ENCODE data around the gene TMPRSS13. TPM values are rescaled to one million over a fixed set of nuclear protein-coding genes. Genes with fewer than 3 reads are reported as not detected.
"Not testable (repeated sequence)": the region's sequence is repeated elsewhere in the genome, so short reads cannot be mapped to it uniquely, and the experiment has no call there.

TMPRSS13 gene
- total RNA-seq, 1 donor from 2014 or later: 0.39 TPM

DNA sequence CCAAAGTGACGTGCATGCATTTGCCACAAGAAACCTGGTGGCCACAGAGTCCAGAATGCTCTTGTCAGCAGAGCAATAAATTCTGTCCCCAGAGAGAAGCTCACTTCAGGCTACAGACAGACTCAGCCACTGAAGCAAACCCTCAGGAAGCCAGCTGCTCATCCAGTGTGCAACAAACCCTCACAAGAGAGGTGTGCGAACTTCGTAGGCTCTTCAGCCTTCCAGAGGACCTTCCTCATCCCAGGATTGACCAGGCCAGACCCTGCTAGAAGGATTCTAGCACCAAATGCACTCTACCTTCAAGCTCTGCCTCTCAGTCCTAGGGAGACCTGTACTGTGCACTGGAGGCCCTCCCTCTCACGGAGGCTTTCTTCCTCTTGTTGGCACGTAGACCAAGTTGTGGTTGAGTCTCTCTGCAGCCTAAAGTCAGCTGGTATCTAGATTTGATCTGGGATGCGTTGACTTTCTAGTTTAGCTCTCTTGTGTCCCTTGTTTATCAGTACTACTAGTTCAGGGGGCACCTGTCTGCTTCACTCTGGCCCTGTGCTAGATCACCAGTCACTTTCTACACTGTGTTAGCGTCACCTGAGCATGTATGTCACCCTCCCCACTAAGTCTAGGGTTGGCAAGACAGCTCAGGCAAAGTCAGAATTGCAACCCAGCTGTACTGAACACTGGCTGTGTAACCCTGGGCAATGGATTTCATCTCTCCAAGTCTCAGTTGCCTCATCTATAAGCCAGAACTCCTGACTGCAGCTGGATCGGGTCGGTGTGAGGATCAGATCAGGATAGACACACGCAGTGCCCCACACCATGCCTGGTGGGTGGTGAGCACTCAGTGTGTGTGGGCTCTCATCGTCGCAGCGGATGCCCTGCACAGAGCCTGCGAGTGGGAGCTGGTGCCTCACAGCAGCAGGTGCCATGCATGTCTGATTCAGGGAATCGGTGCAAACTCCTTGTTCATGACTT lies 22.1 kb upstream of the TMPRSS13 start:
- DNase-seq (ENCODE audit: low spot score): no peak

DNA sequence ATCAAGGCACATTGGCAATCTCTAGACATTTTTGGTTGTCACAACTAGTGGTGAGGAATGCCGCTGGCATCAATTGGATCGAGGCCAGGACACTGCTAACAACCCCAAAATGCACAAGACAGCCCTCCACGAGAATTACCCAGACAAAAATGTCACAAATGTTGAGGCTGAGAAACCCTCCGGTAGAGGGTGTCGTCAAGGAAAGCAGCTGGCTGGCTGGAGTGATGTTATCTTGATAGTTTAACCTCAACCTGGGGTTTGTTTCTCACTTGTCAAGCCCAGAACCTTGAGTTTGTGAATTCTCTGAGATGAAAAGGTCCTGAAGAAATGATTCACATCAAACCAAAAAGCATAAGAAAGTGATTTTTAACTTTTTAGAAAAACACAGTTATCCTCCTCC lies 21.1 kb upstream of the TMPRSS13 start:
- DNase-seq (ENCODE audit: low spot score): no peak

DNA sequence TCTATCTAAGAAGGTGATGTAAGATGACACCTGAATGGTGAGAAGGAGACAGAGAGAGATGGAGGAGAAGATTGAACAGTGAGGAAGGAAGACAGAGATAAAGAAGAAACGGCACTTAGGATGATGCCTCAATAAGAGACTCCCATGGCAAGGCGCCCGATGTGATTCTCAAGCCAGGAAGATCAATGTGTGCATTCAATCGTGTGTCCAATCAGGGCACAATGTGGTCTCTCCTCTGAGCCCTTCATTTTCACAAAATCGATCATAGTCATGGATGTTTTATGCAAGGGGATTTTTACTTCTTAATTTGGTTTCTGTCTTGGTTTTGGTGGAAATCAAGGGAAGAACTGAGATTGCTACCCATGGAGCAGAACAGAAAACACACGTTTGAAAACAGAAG lies 19.9 kb upstream of the TMPRSS13 start:
- DNase-seq (ENCODE audit: low spot score): no peak

DNA sequence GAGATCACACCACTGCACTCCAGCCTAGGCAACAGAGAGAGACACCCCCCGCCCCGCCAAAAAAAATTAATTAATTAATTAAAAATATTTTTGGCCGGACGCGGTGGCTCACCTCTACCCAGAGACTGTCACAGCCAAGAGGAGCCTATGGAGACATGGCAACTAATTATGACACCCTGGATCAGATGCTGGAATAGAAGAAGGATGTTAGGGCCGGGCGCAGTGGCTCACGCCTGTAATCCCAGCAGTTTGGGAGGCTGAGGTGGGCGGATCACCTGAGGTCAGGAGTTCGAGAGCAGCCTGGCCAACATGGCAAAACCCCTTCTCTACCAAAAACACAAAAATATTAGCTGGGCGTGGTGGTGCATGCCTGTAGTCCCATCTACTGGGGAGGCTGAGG lies 19.3 kb upstream of the TMPRSS13 start:
- not testable (repeated sequence) for DNase-seq (ENCODE audit: low spot score)

DNA sequence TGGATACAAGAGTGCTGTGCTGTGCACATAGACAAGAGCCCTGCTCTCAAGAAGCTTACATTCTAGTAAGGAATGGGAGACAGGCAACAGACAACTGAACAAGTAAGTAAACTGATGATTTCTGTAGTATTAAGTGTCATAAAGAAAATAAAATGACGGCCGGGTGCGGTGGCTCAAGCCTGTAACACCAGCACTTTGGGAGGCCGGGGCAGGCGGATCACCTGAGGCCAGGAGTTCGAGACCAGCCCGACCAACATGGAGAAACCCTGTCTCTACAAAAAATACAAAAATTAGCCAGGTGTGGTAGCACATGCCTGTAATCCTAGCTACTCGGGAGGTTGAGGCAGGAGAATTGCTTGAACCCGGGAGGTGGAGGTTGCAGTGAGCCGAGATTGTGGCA lies 18.5 kb upstream of the TMPRSS13 start:
- DNase-seq (ENCODE audit: low spot score): not testable (repeated sequence)

DNA sequence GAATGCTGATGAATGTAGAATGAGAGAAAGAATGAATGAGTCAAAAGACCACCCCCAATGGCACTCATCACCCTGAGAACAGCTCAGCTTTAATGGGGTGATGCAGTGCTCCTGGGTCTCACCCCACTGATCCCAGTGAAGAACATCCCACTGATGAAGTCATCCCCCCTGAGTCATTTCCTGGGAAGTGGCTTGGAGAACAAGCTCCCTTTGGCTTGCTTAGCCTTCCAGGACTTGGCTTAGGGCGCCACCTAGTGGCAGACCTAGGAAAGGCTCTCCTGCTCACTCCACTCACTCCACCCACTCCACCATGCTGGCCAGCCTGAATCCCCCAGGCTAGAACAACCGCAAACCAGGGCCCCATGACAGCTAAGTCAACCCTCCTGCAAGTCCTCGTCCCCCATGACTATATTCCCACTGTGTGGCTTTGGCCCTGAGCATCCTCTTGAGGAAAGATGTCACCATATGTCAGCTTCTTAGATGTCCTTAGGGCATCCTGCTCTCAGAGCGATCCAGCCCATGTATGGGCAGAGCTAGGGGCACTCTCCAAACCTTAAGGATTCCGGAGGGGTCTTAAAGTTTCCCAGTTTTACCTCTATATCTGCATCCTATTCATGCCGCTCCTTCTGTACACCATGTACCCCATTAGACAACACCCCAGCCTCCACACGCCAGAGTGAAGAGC lies 17.8 kb upstream of the TMPRSS13 start:
- peak; percentile 95 for DNase-seq (ENCODE audit: low spot score)

DNA sequence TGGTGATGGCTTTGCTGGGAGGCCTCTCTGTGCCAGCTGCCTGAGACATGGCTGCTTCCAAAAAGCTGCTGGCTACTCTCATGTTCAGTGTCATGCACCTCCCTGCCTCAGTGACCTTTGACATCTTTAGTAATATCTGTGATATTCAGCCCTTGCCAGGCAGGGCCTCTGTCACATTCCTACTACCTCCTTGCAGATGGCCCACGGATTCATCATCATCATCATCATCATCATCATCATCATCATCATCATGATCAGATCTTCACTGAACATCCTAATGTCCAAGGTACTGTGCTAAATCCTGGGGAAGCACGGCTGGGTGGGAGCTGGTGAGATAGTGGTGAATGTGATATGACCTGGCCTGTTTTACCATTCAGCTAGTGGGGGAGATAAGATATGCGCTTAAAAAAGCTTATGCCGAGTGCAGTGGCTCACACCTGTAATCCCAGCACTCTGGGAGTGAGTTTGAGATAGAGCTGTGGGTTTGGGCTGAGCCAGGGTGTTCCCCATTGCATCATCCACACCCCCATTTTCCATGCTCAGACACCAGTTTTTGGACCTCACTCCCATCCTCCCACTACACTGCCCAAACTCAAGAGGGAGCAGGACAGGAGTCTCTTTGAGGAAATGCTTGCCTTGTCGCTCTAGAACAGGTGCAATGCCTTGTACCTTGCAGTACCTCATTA lies 17.1 kb upstream of the TMPRSS13 start:
- no peak for DNase-seq (ENCODE audit: low spot score)

DNA sequence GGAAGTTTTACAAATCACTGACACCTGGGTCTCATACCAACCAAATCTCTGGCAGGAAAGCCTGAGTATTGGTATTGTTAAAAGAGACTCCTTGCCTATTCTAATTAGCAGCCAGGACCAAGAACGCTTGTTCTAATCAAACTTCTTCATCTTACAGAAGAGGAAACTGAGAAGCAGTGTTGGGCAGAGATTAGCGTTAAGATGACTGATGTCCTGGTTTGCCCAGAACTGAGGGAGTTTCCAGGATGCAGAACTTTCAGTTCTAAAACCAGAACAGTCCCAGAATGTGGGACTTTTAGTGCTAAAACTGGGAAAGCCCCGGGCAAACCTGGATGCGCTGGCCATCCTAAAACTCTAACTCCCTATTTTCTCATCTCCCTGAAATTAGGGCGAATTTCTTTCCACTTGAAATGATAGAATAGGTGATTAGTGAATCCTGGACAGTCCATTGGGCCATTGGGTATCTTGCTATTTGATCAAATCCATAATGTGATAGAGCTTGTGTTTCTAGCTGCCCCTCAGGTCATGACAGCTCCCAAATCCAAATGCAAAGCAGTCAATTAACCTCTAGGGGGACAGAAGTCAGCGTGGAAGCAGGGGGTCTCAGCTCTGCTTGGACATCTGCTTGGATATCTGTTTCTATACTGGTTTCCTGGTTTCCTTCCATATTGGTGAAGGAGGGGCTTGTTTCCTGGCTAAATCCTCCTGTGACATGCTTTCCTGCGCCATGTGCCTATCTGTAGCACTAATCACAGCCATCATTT lies 16.0 kb upstream of the TMPRSS13 start:
- DNase-seq (ENCODE audit: low spot score): no peak

DNA sequence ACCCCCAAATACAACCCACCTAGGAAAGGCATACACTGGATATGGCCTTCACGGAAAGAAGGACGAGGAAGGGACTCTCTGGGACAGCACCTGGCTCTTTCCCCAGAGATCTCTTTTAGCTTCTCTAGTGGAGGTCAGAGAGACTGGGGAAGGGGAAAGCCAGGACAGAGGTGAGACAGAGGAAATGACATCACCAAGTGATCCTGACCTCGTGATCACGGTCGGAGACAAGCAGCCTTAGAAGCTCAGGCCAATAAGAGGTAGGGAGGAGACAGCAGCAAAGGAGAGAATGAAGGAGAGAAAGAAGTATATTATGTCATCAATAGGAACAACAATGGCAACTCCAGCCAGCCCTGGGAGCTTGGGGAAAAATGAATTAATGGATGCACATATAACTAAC lies 15.4 kb upstream of the TMPRSS13 start:
- no peak for DNase-seq (ENCODE audit: low spot score)

DNA sequence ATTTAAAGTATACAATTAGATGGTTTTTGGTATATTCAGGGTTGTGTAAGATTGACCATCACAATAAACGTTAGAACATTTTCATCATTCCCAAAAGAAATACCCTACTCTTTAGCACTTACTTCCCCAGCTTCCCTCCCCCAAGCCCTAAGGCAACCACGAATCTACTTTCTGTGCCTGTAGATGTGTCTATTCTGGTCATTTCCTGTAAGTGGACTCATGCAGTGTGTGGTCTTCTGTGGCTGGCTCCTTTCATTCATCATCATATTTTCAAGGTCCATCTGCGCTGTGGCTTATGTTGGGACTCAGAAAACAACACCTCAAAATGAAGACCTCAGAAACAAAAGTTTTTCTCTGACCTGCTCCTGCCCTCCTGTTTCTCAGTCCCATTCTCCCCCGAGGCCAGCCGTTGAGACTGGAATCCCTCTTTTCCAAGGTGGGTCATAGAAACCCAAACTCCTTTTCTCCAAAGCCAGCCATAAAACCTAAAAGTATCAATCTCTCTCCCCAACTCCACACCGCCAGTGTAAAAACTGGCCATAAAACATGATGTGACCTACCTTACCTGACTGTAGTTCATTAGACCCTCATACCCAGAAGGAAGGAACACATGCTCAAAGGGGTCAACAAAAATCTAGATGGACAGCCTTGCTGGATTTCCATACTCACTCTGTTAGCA lies 12.9 kb upstream of the TMPRSS13 start:
- DNase-seq (ENCODE audit: low spot score): peak; percentile 72

DNA sequence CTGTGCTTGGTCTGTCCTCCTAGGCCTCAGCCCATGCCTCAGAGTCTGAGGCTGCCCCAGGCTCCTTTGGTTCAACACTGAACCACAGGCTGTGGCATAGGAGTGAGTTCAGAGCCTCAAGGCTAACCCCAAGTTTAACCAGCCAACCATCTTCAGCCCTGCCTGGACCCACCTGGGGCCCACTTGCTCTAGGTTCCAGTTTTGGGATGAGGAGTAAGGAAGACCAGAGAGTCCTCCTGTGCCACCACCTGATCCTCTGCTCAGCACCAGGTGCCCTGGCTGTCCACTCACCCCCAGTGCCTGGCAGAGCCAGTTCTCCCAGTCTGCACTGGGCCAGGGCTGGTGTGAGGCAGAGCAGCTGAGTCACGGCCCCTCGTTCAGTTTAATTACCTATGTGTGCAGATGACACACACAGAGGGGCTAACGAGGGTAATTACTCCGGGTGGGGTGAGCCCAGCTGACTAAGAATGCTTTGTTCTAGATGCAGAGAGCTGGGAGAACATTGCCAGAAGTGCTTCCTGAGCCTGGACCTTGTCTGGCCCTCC lies 12.0 kb upstream of the TMPRSS13 start:
- DNase-seq (ENCODE audit: low spot score): peak; percentile 75

DNA sequence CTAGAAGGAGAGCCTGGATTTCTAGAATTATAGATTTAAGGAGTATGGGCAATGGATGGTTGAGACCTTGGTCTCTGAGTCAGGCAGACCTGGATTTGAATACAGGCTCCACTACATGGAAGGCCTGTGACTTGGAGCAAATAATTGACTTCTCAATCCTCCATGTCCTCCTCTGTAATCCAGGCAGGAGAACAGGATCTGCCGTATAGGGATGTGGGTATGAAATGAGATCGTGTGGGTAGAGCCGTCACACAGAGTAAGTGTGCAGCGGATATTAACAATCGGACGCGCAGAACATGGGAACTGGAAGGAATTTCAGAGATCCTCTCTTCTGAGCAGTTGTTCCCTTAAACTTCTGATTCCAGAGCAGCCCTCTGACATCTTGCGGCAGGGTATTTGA lies 11.5 kb upstream of the TMPRSS13 start:
- no peak for DNase-seq (ENCODE audit: low spot score)

DNA sequence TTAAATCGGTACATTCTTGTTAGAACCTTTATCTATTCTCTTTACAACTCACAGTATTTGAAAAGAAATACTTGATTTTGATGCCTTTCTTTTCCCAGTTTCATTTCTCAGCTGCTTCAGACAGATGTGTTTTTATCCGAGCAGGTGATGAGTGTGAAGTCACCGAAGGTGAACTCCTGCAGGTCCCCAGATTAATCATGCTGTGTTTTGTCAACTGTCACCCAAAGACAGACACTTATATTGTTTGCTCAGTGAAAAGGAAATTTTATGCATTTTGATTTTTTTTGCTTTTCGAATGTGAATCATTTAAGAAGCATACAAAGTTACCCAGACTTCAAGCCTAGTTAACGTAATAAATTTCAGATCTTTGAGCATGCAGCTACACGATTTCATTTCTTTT lies 7.8 kb upstream of the TMPRSS13 start:
- no peak for DNase-seq (ENCODE audit: low spot score)

DNA sequence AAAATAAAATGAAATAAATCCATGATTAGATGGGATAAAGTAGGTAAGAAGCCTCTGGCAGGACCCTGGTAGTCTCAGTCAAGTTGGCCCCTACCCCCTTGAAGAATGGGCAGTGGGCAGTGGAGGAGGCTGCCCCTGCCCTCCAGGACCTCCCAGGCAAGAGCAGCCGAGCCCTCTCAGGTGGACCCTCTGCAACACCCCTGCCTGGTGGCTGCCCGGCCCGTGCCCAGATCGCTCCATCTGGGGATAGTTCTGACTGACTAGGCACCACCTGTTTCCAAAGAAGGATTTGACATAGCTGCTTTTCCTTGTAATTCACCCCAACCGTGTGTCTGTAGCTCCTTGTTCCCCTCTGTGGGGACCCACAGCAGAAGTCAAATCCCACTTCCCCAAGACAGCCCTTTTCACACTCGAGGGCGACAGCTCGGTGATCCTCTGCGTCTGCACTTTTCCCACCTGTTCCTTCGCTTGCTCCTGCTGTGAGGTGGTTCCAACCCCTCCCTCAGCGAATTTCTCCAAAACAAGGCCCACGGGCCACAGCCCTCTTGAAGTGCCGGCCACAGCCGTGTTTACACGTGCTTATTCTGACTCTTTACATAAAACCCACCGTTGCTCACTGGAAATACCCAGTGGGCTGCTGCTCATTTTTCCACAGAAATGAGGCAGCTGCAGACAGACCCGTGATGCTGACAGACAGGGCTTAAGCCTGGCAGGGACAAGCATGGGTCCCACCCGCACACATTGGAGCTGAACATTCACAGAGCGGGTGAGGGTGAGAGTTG lies 5.5 kb upstream of the TMPRSS13 start:
- peak; percentile 55 for DNase-seq (ENCODE audit: low spot score)

DNA sequence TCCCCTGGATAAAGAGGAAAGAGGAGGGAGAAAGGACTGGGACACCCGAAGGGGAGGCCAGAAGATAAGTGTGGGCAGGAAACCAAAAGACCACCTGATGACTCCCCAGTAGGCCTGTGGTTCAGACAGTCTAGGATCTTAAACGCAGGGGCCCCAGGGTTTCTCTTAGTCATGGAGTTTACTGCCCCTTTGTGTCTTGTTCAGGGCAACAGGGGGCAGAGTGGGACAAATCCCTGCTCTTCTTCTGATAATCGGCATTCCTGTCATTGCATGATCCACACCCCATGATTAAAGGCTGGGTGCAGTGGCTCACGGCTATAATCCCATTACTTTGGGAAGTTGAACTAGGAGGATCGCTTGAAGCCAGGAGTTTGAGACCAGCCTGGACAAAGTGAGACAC lies 4.7 kb upstream of the TMPRSS13 start:
- DNase-seq (ENCODE audit: low spot score): no peak

DNA sequence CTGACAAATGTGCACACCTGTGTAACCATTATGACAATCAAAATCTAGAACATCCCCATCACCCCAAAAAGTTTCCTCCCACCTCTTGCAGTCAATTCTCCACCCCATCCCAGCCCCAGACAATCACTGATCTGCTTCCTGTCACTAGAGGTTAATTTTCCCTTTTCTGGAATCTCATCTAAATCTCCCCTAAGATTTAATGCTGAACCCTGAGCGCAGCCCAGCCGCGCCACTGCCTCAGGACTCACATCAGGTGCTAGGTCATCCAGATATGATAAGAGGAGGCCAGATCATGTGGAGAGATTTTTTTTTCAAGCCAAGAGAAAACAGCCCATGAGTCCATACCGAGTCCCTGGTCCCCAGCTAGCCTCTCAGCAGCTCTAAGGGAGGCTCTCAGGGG lies 4.3 kb upstream of the TMPRSS13 start:
- no peak for DNase-seq (ENCODE audit: low spot score)

DNA sequence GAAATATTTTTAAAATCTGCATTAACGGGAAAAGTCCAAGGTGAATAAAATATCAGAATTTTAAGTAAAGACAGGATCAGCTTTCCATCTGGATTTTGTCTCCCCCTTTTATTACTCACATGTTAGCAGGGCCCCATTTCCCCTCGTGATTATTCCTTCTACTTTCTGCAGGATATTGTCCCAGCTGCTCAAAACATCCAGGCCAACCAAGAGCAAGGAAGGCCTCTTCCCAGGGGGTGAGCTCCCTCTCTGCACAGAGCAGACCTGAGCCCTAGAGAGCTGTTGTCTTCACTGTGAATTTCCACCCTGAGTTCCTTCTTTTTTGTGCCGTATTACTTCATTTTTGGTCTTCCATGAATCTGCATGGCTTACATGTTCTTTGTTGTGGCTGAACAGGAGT lies 3.7 kb upstream of the TMPRSS13 start:
- DNase-seq (ENCODE audit: low spot score): peak; percentile 55

DNA sequence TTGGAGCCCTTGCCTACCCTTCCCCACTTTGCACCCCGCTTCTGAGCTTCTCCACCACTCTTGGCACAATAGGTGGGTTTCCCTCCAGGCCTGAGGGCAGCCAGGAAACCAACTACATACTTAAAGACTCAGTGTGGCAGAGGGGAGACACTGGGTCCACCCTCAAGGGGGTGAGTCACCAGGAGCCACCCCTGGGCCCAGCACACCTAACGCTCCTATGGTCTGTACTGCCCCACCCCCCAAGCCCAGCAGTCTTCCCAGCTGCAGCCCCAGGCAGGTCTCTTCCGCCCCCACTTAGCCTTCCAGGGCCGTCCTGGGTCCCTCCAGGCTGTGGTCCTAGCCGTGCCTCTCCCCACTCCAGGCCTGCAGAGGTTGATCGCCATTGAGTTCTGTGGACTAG lies 3.2 kb upstream of the TMPRSS13 start:
- DNase-seq (ENCODE audit: low spot score): peak; percentile 69

DNA sequence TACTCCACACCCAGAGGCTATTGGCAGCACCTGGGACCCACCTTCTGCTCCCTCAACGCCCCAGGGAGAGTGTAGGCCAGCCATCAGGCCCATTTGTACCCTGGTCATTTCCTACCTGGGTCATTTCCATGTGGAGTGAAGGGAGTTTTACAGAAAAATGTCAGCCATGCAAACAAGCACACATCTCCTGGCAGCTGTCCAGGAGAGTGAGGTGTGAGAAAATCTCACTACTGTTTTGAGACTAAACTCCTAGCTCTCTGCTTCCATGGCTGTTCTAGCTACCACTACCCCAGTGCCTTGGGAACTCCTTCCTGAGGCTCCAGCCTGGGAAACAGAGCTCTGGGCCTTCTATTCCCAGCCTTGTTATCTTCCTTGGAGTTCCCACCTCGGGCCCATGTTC lies 2.8 kb upstream of the TMPRSS13 start:
- DNase-seq (ENCODE audit: low spot score): peak; percentile 55
